OCI-LY7 (cell line): ENCODE results near the gene CD69. TPM values are rescaled to one million over a fixed set of nuclear protein-coding genes. Genes with fewer than 3 reads are reported as not detected.

Experiments used
- BruUV-seq: library from RNA; stranded (reverse); fragments of 400-500 nt; replicated peaks from 2 replicates; lab custom pipeline; 2021; lab: Mats Ljungman, UMichigan
- CTCF ChIA-PET: fragments of 300-600 bp; sonication (Branson Sonifier 250); formaldehyde crosslinking; loops from one replicate; lab custom pipeline; 2022; ENCODE audit warnings: antibody characterized with exemption; ENCODE audit not compliant: unreplicated experiment; lab: Charles Lee
- POLR2A ChIA-PET: fragments of 300-600 bp; sonication (Branson Sonifier 250); formaldehyde crosslinking; loops from one replicate; lab custom pipeline; 2022; ENCODE audit warnings: antibody characterized with exemption; lab: Charles Lee
- DNase-seq: peaks from one replicate; pipeline ENCODE4 v3.0.0-alpha.2; 2015; ENCODE audit warnings: low spot score
- H2AFZ ChIP-seq: fragments of 200-600 bp; sonication (generic), shearing (Covaris generic); 2 replicates; pipeline ENCODE4 v1.6.1; 2014; ENCODE audit warnings: mild to moderate bottlenecking, antibody characterized with exemption, low read length, moderate library complexity
- H3K27ac ChIP-seq: fragments of 200-600 bp; sonication (generic); 2 replicates; pipeline ENCODE4 v1.5.1; 2014; ENCODE audit warnings: mixed run types, low read depth, mild to moderate bottlenecking, moderate library complexity, low read length, inconsistent platforms; ENCODE audit not compliant: poor library complexity, severe bottlenecking
- H3K36me3 ChIP-seq: fragments of 200-600 bp; sonication (generic); 2 replicates; pipeline ENCODE4 v1.6.1; 2014; ENCODE audit warnings: mild to moderate bottlenecking, antibody characterized with exemption, low read length, moderate library complexity, mixed read lengths; ENCODE audit not compliant: insufficient read depth
- H3K4me1 ChIP-seq: fragments of 200-600 bp; sonication (generic); 2 replicates; pipeline ENCODE4 v1.5.1; 2014; ENCODE audit warnings: mild to moderate bottlenecking, low read length; ENCODE audit not compliant: insufficient read depth, poor library complexity, severe bottlenecking
- H3K4me2 ChIP-seq: fragments of 200-600 bp; sonication (generic); 2 replicates; pipeline ENCODE4 v1.6.1; 2014; ENCODE audit warnings: mild to moderate bottlenecking, low read length
- H3K4me3 ChIP-seq: fragments of 200-600 bp; sonication (generic); 2 replicates; pipeline ENCODE4 v1.5.1; 2014; ENCODE audit warnings: mild to moderate bottlenecking, low read depth, low read length; ENCODE audit not compliant: poor library complexity, severe bottlenecking
- H3K79me2 ChIP-seq: fragments of 200-600 bp; sonication (generic); 2 replicates; pipeline ENCODE4 v1.6.1; 2016; ENCODE audit warnings: low read depth, mild to moderate bottlenecking, low read length, moderate library complexity, mixed read lengths; ENCODE audit not compliant: insufficient read depth
- H3K9me2 ChIP-seq: fragments of 200-600 bp; sonication (generic); 2 replicates; pipeline ENCODE4 v1.6.1; 2016; ENCODE audit warnings: mild to moderate bottlenecking, low read length, mixed read lengths; ENCODE audit not compliant: insufficient read depth
- H3K9me3 ChIP-seq: fragments of 200-600 bp; sonication (generic); 2 replicates; pipeline ENCODE4 v1.6.1; 2014; ENCODE audit warnings: mild to moderate bottlenecking, mixed run types, low read length, mixed read lengths
- H4K20me1 ChIP-seq: fragments of 200-600 bp; sonication (generic); 2 replicates; pipeline ENCODE4 v1.6.1; 2014; ENCODE audit warnings: mild to moderate bottlenecking, antibody characterized with exemption, low read length, moderate library complexity, mixed read lengths; ENCODE audit not compliant: insufficient read depth
- EZH2phosphoT487 ChIP-seq: fragments of 200-600 bp; sonication (generic); IDR thresholded peaks from 2 replicates; pipeline ENCODE4 v1.6.1; 2018; ENCODE audit warnings: low read depth, borderline replicate concordance, mild to moderate bottlenecking, mixed run types, antibody characterized with exemption, low read length, moderate library complexity, mixed read lengths
- intact Hi-C: fragments of 100-400 bp; cut with micrococcal nuclease; formaldehyde crosslinking; loops from one replicate; pipeline ENCODE4 v1.10.0; 2022; ENCODE audit not compliant: unreplicated experiment
- total RNA-seq, 2 experiments: library from RNA; depleted of rRNA in 1 of 2; stranded (reverse); fragments of >200 nt in 1 of 2; shearing (Covaris generic) in 1 of 2; gene quantifications; 2 replicates each; pipeline ENCODE4 v1.2.3, GENCODE V29; 2014 to 2022
- TF ChIP-seq, protein P1 (sequence below): fragments of 200-600 bp; sonication (generic); conservative IDR thresholded peaks from 2 replicates; pipeline ENCODE4 v1.5.1; 2014; ENCODE audit warnings: mild to moderate bottlenecking, antibody characterized with exemption, low read length, moderate library complexity, mixed read lengths

CD69 gene
- total RNA-seq, 2 experiments from 2014 or later, result 10.3 to 12.3 TPM

DNA sequence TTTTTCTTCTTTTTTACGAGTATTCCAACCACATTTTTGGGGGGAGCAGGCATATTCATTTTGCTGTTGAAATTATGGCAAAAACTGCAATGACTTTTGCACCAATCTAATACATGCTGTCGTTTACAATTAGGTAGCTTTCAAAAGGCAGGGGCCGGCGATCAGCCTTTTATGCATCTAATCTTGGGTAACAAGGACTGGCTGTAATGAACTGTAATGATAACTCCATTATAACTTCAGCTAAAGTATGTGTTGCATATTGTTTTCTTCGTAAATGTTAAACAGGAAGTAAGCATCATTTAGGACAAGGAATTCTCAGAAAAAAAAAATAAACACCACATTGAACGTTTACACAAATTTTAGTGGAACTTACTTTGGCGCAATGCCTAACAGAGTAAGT lies 36.3 kb upstream of the CD69 start:
- H3K9me2 ChIP-seq, result no peaks in the 10 kb centered on the region
- H3K4me1 ChIP-seq, result peaks cover 26% of the 10 kb centered on the region
- H3K4me3 ChIP-seq, result no peak overlapping the region
- H3K9me3 ChIP-seq, result no peaks in the 10 kb centered on the region
- no peak overlapping the region for H3K27ac ChIP-seq
- intact Hi-C loops, result loop anchor here (5.0 to 10.0 kb wide), 2 partner anchors 165 to 472 kb away; no protein-coding TSS in a partner anchor
- ChIA-PET CTCF (interaction anchor here (1.1 to 6.9 kb wide), 3 partner anchors 36 to 47 kb away, joined by 4 to 65 read pairs (median 5); partner anchors contain the start of gene CD69), POLR2A (interaction anchor here (0.6 to 4.7 kb wide), 5 partner anchors 39 to 1036 kb away, joined by 3 to 25 read pairs (median 5); no protein-coding TSS in a partner anchor)
- no peaks in the 10 kb centered on the region for H3K79me2 ChIP-seq
- no peaks in the 10 kb centered on the region for H3K36me3 ChIP-seq
- H4K20me1 ChIP-seq, result no peaks in the 10 kb centered on the region
- TF ChIP-seq EZH2phosphoT487, result no peak
- TF ChIP-seq, protein P1, sequence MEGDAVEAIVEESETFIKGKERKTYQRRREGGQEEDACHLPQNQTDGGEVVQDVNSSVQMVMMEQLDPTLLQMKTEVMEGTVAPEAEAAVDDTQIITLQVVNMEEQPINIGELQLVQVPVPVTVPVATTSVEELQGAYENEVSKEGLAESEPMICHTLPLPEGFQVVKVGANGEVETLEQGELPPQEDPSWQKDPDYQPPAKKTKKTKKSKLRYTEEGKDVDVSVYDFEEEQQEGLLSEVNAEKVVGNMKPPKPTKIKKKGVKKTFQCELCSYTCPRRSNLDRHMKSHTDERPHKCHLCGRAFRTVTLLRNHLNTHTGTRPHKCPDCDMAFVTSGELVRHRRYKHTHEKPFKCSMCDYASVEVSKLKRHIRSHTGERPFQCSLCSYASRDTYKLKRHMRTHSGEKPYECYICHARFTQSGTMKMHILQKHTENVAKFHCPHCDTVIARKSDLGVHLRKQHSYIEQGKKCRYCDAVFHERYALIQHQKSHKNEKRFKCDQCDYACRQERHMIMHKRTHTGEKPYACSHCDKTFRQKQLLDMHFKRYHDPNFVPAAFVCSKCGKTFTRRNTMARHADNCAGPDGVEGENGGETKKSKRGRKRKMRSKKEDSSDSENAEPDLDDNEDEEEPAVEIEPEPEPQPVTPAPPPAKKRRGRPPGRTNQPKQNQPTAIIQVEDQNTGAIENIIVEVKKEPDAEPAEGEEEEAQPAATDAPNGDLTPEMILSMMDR, result no peak
- H3K4me2 ChIP-seq, result no peak overlapping the region
- no peak for DNase-seq
- no TSS peak for BruUV-seq
- H2AFZ ChIP-seq, result no peak overlapping the region

DNA sequence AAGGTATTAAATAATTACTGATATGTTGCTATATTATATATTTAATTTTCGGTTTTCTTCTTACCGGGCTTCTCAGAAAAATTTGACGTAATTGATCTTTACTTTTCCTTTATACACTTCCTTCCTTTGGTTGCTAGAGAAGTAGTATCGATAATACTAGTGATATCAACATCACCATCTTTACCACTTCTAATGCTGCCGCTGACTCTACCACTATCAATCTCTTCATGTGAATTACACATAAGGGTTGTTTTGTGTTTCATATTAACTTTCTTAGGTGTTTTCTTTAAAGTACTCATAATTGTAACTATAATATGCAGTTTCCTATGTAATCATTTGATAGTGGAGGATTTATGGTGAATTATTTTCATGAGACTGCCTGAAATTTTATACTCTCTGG lies 35.6 kb upstream of the CD69 start:
- H2AFZ ChIP-seq, result no peak overlapping the region
- POLR2A ChIA-PET, result interaction anchor here (0.5 to 4.7 kb wide), 5 partner anchors 36 to 91 kb away, joined by 3 to 25 read pairs (median 4); partner anchors contain the start of gene CD69
- H4K20me1 ChIP-seq, result no peaks in the 10 kb centered on the region
- H3K36me3 ChIP-seq, result no peaks in the 10 kb centered on the region
- H3K27ac ChIP-seq, result no peak overlapping the region
- no peaks in the 10 kb centered on the region for H3K9me2 ChIP-seq
- H3K4me3 ChIP-seq, result no peak overlapping the region
- H3K9me3 ChIP-seq, result no peaks in the 10 kb centered on the region
- intact Hi-C loops, result loop anchor here (5.0 to 10.0 kb wide), 2 partner anchors 164 to 472 kb away; no protein-coding TSS in a partner anchor
- peaks cover 26% of the 10 kb centered on the region for H3K4me1 ChIP-seq
- H3K4me2 ChIP-seq, result no peak overlapping the region
- no TSS peak for BruUV-seq
- TF ChIP-seq, protein P1, result no peak
- TF ChIP-seq EZH2phosphoT487, result no peak
- DNase-seq, result no peak
- H3K79me2 ChIP-seq, result no peaks in the 10 kb centered on the region
- CTCF ChIA-PET, result interaction anchor here (6.9 kb wide), 1 partner anchor 47 kb away, joined by 65 read pairs; no protein-coding TSS in a partner anchor

DNA sequence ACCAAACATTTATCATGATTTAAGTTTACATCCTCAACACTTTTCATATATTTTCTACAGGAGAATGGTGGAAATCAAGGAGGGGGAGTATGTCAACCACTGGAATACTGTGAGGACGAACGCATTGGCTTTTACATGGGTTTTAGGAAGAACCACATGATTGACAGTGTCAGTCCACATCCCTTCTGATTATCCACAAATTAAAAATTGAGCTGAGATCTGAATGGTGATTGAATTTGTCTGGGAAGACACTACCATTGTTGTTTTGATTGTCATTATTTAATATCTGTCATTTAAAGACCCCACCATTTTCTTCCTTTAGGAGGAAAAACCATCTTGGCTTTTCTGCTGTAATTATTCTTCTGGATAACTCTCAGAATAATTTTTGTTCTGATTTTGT lies 35.2 kb upstream of the CD69 start:
- no peak overlapping the region for H3K27ac ChIP-seq
- no peak overlapping the region for H2AFZ ChIP-seq
- H3K4me2 ChIP-seq, result no peak overlapping the region
- H3K9me3 ChIP-seq, result no peaks in the 10 kb centered on the region
- TF ChIP-seq EZH2phosphoT487, result no peak
- TF ChIP-seq, protein P1, result no peak
- ChIA-PET CTCF (interaction anchor here (1.1 to 6.9 kb wide), 2 partner anchors 38 to 46 kb away, joined by 3 to 65 read pairs; no protein-coding TSS in a partner anchor), POLR2A (interaction anchor here (0.5 to 4.7 kb wide), 4 partner anchors 36 to 92 kb away, joined by 3 to 25 read pairs (median 4); partner anchors contain the start of gene CD69)
- H3K4me3 ChIP-seq, result no peak overlapping the region
- intact Hi-C loops, result loop anchor here (5.0 to 10.0 kb wide), 2 partner anchors 164 to 471 kb away; no protein-coding TSS in a partner anchor
- no peaks in the 10 kb centered on the region for H3K79me2 ChIP-seq
- BruUV-seq, result no TSS peak
- H3K9me2 ChIP-seq, result no peaks in the 10 kb centered on the region
- peaks cover 26% of the 10 kb centered on the region for H3K4me1 ChIP-seq
- DNase-seq, result no peak
- no peaks in the 10 kb centered on the region for H4K20me1 ChIP-seq
- H3K36me3 ChIP-seq, result no peaks in the 10 kb centered on the region
